IMR-90 (cell line): ENCODE measurements around the gene TOMM20. TPM values are rescaled to one million over a fixed set of nuclear protein-coding genes. Genes with fewer than 3 reads are reported as not detected.

Experiments used
- ATAC-seq: fragments of 200-7000 bp; cut with Tn5 transposase; 2 replicates; pipeline ENCODE4 v1.9.1; 2020; ENCODE audit warnings: low read depth, mild to moderate bottlenecking, moderate library complexity
- BruUV-seq: library from RNA; stranded (reverse); fragments of 400-500 nt; replicated peaks from 2 replicates; lab custom pipeline; 2021; lab: Mats Ljungman, UMichigan
- CTCF ChIA-PET: fragments of 300-600 bp; formaldehyde crosslinking; extraction: SDS; loops from one replicate; lab custom pipeline; 2021; ENCODE audit warnings: antibody characterized with exemption; lab: Yijun Ruan, JAX
- POLR2A ChIA-PET: fragments of 300-600 bp; sonication (Branson Sonifier 250); formaldehyde crosslinking; loops from one replicate; lab custom pipeline; 2022; ENCODE audit warnings: antibody characterized with exemption; ENCODE audit not compliant: unreplicated experiment; lab: Charles Lee
- DNase-seq: peaks from one replicate; pipeline ENCODE4 v3.0.0; 2013
- H2AFZ ChIP-seq: replicated peaks from 2 replicates; pipeline ENCODE3; 2013; ENCODE audit warnings: low read length, mild to moderate bottlenecking; ENCODE audit not compliant: poor library complexity
- H2AK5ac ChIP-seq: 2 replicates; pipeline ENCODE4 v1.6.1; 2013; ENCODE audit warnings: low read depth, low read length, inconsistent platforms
- H2AK9ac ChIP-seq: replicated peaks from 2 replicates; pipeline ENCODE3; 2013; ENCODE audit warnings: mild to moderate bottlenecking, low read depth, low read length, moderate library complexity; ENCODE audit not compliant: poor library complexity
- H2BK120ac ChIP-seq: 2 replicates; pipeline ENCODE4 v1.6.1; 2013; ENCODE audit warnings: low read depth, low read length, inconsistent platforms
- H2BK15ac ChIP-seq: 3 replicates; pipeline ENCODE4 v1.6.1; 2013; ENCODE audit warnings: low read depth, low read length, inconsistent platforms
- H2BK20ac ChIP-seq: 2 replicates; pipeline ENCODE4 v1.6.1; 2013; ENCODE audit warnings: low read depth, mild to moderate bottlenecking, inconsistent platforms, low read length, moderate library complexity
- H2BK5ac ChIP-seq: 2 replicates; pipeline ENCODE4 v1.6.1; 2013; ENCODE audit warnings: mild to moderate bottlenecking, low read depth, low read length, inconsistent platforms; ENCODE audit not compliant: poor library complexity, severe bottlenecking
- H3K14ac ChIP-seq: replicated peaks from 2 replicates; pipeline ENCODE4 v1.6.1; 2013; ENCODE audit warnings: low read depth, low read length, inconsistent platforms
- H3K18ac ChIP-seq: 2 replicates; pipeline ENCODE4 v1.6.1; 2013; ENCODE audit warnings: low read depth, low read length, control low read depth
- H3K23ac ChIP-seq: 2 replicates; pipeline ENCODE4 v1.6.1; 2013; ENCODE audit warnings: low read depth, low read length, inconsistent platforms
- H3K27ac ChIP-seq: 2 replicates; pipeline ENCODE4 v1.5.1; 2013; ENCODE audit warnings: mild to moderate bottlenecking, control low read depth, low read length; ENCODE audit not compliant: insufficient read depth
- H3K27me3 ChIP-seq: 2 replicates; pipeline ENCODE4 v1.6.1; 2013; ENCODE audit warnings: low read length; ENCODE audit not compliant: control insufficient read depth, insufficient read depth
- H3K36me3 ChIP-seq: 2 replicates; pipeline ENCODE4 v1.6.1; 2013; ENCODE audit warnings: low read length, mixed read lengths; ENCODE audit not compliant: control insufficient read depth, insufficient read depth
- H3K4ac ChIP-seq: 2 replicates; pipeline ENCODE4 v1.6.1; 2013; ENCODE audit warnings: low read depth, low read length, inconsistent platforms
- H3K4me1 ChIP-seq: 2 replicates; pipeline ENCODE4 v1.6.1; 2013; ENCODE audit warnings: low read length, mixed read lengths; ENCODE audit not compliant: control insufficient read depth, insufficient read depth
- H3K4me2 ChIP-seq: 2 replicates; pipeline ENCODE4 v1.6.1; 2013; ENCODE audit warnings: low read depth, mild to moderate bottlenecking, control low read depth, low read length, moderate library complexity
- H3K4me3 ChIP-seq: 2 replicates; pipeline ENCODE4 v1.5.1; 2013; ENCODE audit warnings: low read depth, mild to moderate bottlenecking, control low read depth, low read length, moderate library complexity; ENCODE audit not compliant: insufficient read depth
- H3K56ac ChIP-seq: 2 replicates; pipeline ENCODE4 v1.6.1; 2013; ENCODE audit warnings: low read length, inconsistent platforms; ENCODE audit not compliant: insufficient read depth; ENCODE audit errors: extremely low read depth
- H3K79me1 ChIP-seq, 2 experiments: 2 replicates each; pipeline ENCODE4 v1.6.1; 2013; ENCODE audit warnings: low read length in 2 of 2, inconsistent platforms in 1 of 2, low read depth in 1 of 2
- H3K9ac ChIP-seq: 2 replicates; pipeline ENCODE4 v1.6.1; 2013; ENCODE audit warnings: low read depth, low read length, control low read depth
- H3K9me1 ChIP-seq: 2 replicates; pipeline ENCODE4 v1.6.1; 2013; ENCODE audit warnings: low read length, inconsistent platforms; ENCODE audit not compliant: insufficient read depth
- H3K9me3 ChIP-seq: 2 replicates; pipeline ENCODE4 v1.6.1; 2013; ENCODE audit warnings: low read length; ENCODE audit not compliant: control insufficient read depth, insufficient read depth
- H4K20me1 ChIP-seq: 2 replicates; pipeline ENCODE4 v1.6.1; 2013; ENCODE audit warnings: low read length, inconsistent platforms; ENCODE audit not compliant: insufficient read depth
- H4K5ac ChIP-seq: 2 replicates; pipeline ENCODE4 v1.6.1; 2013; ENCODE audit warnings: mild to moderate bottlenecking, low read depth, low read length, control low read depth
- H4K8ac ChIP-seq, 2 experiments: 2 replicates each; pipeline ENCODE4 v1.6.1; 2013; ENCODE audit warnings: low read depth in 2 of 2, low read length in 2 of 2, control low read depth in 1 of 2, inconsistent platforms in 1 of 2
- H4K91ac ChIP-seq: 2 replicates; pipeline ENCODE4 v1.6.1; 2013; ENCODE audit warnings: low read depth, low read length, inconsistent platforms; ENCODE audit not compliant: insufficient read depth
- BHLHE40 ChIP-seq: fragments of 150-350 bp; IDR thresholded peaks from 2 replicates; pipeline ENCODE4 v1.6.1; 2016; ENCODE audit warnings: mild to moderate bottlenecking, low read depth, low read length
- CHD1 ChIP-seq: IDR thresholded peaks from 2 replicates; pipeline ENCODE4 v1.6.1; 2012; ENCODE audit warnings: low read depth, low read length, improper control_type of control experiment
- MXI1 ChIP-seq: IDR thresholded peaks from 2 replicates; pipeline ENCODE4 v1.6.1; 2012; ENCODE audit warnings: low read depth, mild to moderate bottlenecking, low read length, moderate library complexity, borderline replicate concordance
- NFE2L2 ChIP-seq: fragments of 150-350 bp; IDR thresholded peaks from 2 replicates; pipeline ENCODE4 v1.6.1; 2016; ENCODE audit warnings: low read depth, mild to moderate bottlenecking, low read length
- RAD21 ChIP-seq: IDR thresholded peaks from 2 replicates; pipeline ENCODE4 v1.6.1; 2012; ENCODE audit warnings: low read length, improper control_type of control experiment
- RCOR1 ChIP-seq: IDR thresholded peaks from 2 replicates; pipeline ENCODE4 v1.6.1; 2012; ENCODE audit warnings: mild to moderate bottlenecking, low read length, improper control_type of control experiment; ENCODE audit not compliant: insufficient replicate concordance
- RFX5 ChIP-seq: IDR thresholded peaks from 2 replicates; pipeline ENCODE4 v1.8.0; 2012; ENCODE audit warnings: low read depth, mild to moderate bottlenecking, low read length, moderate library complexity
- SMC3 ChIP-seq: fragments of 150-350 bp; IDR thresholded peaks from 2 replicates; pipeline ENCODE4 v1.6.1; 2016; ENCODE audit warnings: low read depth, mild to moderate bottlenecking, antibody characterized with exemption, low read length, moderate library complexity
- USF2 ChIP-seq: fragments of 150-350 bp; IDR thresholded peaks from 2 replicates; pipeline ENCODE4 v1.6.1; 2017; ENCODE audit warnings: mild to moderate bottlenecking, antibody characterized with exemption, low read length, low read depth
- WGBS, 2 experiments: methylation state at CpG; one replicate each; pipeline versions ENCODE4 v1.1.5 to v1.1.7; 2013; ENCODE audit warnings: missing lambda C conversion rate in 2 of 2; ENCODE audit not compliant: insufficient read length in 1 of 2; ENCODE audit errors: extremely low coverage in 2 of 2; 5-methylcytosine and 5-hydroxymethylcytosine counted together
- dilution Hi-C: fragments of 300-500 bp; cut with HindIII; formaldehyde crosslinking; loops from one replicate; pipeline ENCODE4 v1.14.3; 2018; ENCODE audit warnings: low sequenced_read_pairs; ENCODE audit not compliant: unreplicated experiment
- in situ Hi-C: fragments of 300-500 bp; cut with MboI; formaldehyde crosslinking; loops from 3 replicates; pipeline ENCODE4 v1.14.3; 2019; ENCODE audit warnings: low sequenced_read_pairs, inconsistent platforms, mixed read lengths
- intact Hi-C: fragments of 100-400 bp; cut with micrococcal nuclease; formaldehyde crosslinking; loops from 2 replicates; pipeline ENCODE4 v1.10.0; 2022
- polyA plus RNA-seq, 3 experiments: library from polyadenylated mRNA; depleted of rRNA; stranded (reverse); fragments of >200 nt; gene quantifications; 2 replicates each; pipeline ENCODE4 v1.2.3, GENCODE V29; 2012; ENCODE audit warnings: low replicate concordance in 1 of 3
- total RNA-seq: library from RNA; depleted of rRNA; stranded (reverse); fragments of >200 nt; gene quantifications from 2 replicates; pipeline ENCODE4 v1.2.3, GENCODE V29; 2012
- TF ChIP-seq, protein P1 (sequence below): conservative IDR thresholded peaks from 2 replicates; pipeline ENCODE4 v1.5.1; 2012; ENCODE audit warnings: mild to moderate bottlenecking, low read depth, low read length, improper control_type of control experiment

TOMM20 gene
- total and polyA plus RNA-seq, 2 of the 4 experiments (the other 2 are of a cell fraction): 75.3 to 84.4 TPM

DNA sequence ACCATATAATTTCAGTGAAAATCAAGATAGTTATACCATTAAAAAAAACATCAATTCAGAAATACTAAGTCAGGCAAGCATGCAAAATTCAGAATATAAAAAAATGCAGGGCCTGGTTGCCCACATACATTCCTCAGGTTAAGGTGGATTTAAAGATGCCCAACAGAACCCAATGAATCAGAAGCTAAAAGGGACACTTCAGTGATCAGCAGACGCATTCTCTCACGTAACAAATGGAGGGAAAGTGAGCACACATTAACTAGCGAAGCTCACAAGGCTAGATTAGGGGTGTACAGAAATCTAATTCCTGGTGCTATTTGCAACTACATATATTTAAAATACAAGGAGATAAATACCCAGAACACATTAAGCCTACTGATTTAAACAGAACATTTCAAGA is 17.5 kb downstream of the TOMM20 start:
- BruUV-seq: no TSS peak
- Histone ChIP-seq H3K79me1 (peaks cover 43 to 73% of the 10 kb centered on the region in 2 experiments), H3K14ac (no peak overlapping the region), H3K4me2 (no peak overlapping the region), H4K20me1 (peaks cover 16% of the 10 kb centered on the region), H3K56ac (no peak overlapping the region), H3K9ac (no peak overlapping the region), H3K9me3 (no peaks in the 10 kb centered on the region), H4K8ac (no peak overlapping the region), H4K5ac (no peak overlapping the region), H3K4me3 (no peak overlapping the region), H2BK120ac (no peak overlapping the region), H3K4me1 (peaks cover 3% of the 10 kb centered on the region), H3K9me1 (peaks cover 10% of the 10 kb centered on the region), H2AK5ac (no peak overlapping the region), H2AK9ac (no peak overlapping the region), H3K36me3 (peaks cover 49% of the 10 kb centered on the region), H3K4ac (no peak overlapping the region), H3K27me3 (no peaks in the 10 kb centered on the region), H4K91ac (no peak overlapping the region), H2AFZ (no peak overlapping the region), H2BK20ac (no peak overlapping the region), H3K23ac (no peak overlapping the region), H3K27ac (no peak overlapping the region), H3K18ac (no peak overlapping the region), H2BK15ac (no peak overlapping the region), H2BK5ac (peak overlapping the region; percentile 20)
- dilution Hi-C loops (no loop called here), intact Hi-C loops (no loop called here), in situ Hi-C loops (loop anchor here (25.0 kb wide), 1 partner anchor 974 kb away; no protein-coding TSS in a partner anchor)
- no CpG with 5 or more reads among the region's 3 CpGs for WGBS, 2 experiments
- ATAC-seq (no peak), DNase-seq (no peak)
- CTCF ChIA-PET: no interaction called here
- no peak for TF ChIP-seq SMC3
- no peak for TF ChIP-seq RAD21
- no peak for TF ChIP-seq USF2
- TF ChIP-seq MXI1: no peak
- TF ChIP-seq RCOR1: no peak
- TF ChIP-seq, protein P1, sequence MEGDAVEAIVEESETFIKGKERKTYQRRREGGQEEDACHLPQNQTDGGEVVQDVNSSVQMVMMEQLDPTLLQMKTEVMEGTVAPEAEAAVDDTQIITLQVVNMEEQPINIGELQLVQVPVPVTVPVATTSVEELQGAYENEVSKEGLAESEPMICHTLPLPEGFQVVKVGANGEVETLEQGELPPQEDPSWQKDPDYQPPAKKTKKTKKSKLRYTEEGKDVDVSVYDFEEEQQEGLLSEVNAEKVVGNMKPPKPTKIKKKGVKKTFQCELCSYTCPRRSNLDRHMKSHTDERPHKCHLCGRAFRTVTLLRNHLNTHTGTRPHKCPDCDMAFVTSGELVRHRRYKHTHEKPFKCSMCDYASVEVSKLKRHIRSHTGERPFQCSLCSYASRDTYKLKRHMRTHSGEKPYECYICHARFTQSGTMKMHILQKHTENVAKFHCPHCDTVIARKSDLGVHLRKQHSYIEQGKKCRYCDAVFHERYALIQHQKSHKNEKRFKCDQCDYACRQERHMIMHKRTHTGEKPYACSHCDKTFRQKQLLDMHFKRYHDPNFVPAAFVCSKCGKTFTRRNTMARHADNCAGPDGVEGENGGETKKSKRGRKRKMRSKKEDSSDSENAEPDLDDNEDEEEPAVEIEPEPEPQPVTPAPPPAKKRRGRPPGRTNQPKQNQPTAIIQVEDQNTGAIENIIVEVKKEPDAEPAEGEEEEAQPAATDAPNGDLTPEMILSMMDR: no peak
- no peak for TF ChIP-seq RFX5
- no peak for TF ChIP-seq NFE2L2
- no peak for TF ChIP-seq CHD1
- no peak for TF ChIP-seq BHLHE40
- POLR2A ChIA-PET: no interaction called here
